GM23338 (cell line): ENCODE data around the gene MYORG. TPM values are rescaled to one million over a fixed set of nuclear protein-coding genes. Genes with fewer than 3 reads are reported as not detected.

ENCODE experiments used
- ATAC-seq: fragments of 200-7000 bp; cut with Tn5 transposase; 3 replicates; pipeline ENCODE4 v1.9.1; 2020
- DNase-seq: peaks from one replicate; pipeline ENCODE4 v3.0.0-alpha.2; 2015; ENCODE audit warnings: low spot score
- H2AFZ ChIP-seq: fragments of 200-600 bp; sonication (generic); 2 replicates; pipeline ENCODE4 v1.8.0; 2016; ENCODE audit warnings: antibody characterized with exemption, mild to moderate bottlenecking, moderate library complexity
- H3F3A ChIP-seq: fragments of 200-600 bp; sonication (generic); replicated peaks from 2 replicates; pipeline ENCODE4 v1.8.0; 2017; ENCODE audit warnings: antibody characterized with exemption, mixed run types, low read depth
- H3K27ac ChIP-seq: fragments of 200-600 bp; sonication (generic); 2 replicates; pipeline ENCODE4 v1.6.1; 2016; ENCODE audit warnings: low read depth
- H3K27me3 ChIP-seq: fragments of 200-600 bp; sonication (generic); 2 replicates; pipeline ENCODE4 v1.8.0; 2016; ENCODE audit warnings: mild to moderate bottlenecking, mixed run types, moderate library complexity; ENCODE audit not compliant: insufficient read depth
- H3K36me3 ChIP-seq: fragments of 200-600 bp; sonication (generic); 2 replicates; pipeline ENCODE4 v1.8.0; 2016; ENCODE audit warnings: mild to moderate bottlenecking; ENCODE audit not compliant: insufficient read depth
- H3K4me1 ChIP-seq: fragments of 200-600 bp; sonication (generic); 2 replicates; pipeline ENCODE4 v1.8.0; 2016; ENCODE audit warnings: mild to moderate bottlenecking, moderate library complexity; ENCODE audit not compliant: insufficient read depth
- H3K4me2 ChIP-seq: fragments of 200-600 bp; sonication (generic); 2 replicates; pipeline ENCODE4 v1.7.1; 2017; ENCODE audit warnings: mixed run types
- H3K4me3 ChIP-seq: fragments of 200-600 bp; sonication (generic); 2 replicates; pipeline ENCODE4 v1.6.1; 2016; ENCODE audit warnings: mixed run types
- H3K79me2 ChIP-seq: fragments of 200-600 bp; sonication (generic); replicated peaks from 2 replicates; pipeline ENCODE4 v1.8.0; 2017; ENCODE audit warnings: mild to moderate bottlenecking; ENCODE audit not compliant: insufficient read depth
- H3K9me2 ChIP-seq: fragments of 200-600 bp; sonication (generic); 2 replicates; pipeline ENCODE4 v1.8.0; 2017; ENCODE audit not compliant: insufficient read depth
- H4K20me1 ChIP-seq: fragments of 200-600 bp; sonication (generic); replicated peaks from 2 replicates; pipeline ENCODE4 v1.8.0; 2017; ENCODE audit warnings: mild to moderate bottlenecking; ENCODE audit not compliant: insufficient read depth
- H3K27ac Mint-ChIP-seq: 2 replicates; pipeline ENCODE4 v1.8.0; 2020; ENCODE audit warnings: inconsistent platforms, mild to moderate bottlenecking, moderate library complexity, mixed read lengths
- H3K27me3 Mint-ChIP-seq: 3 replicates; pipeline ENCODE4 v1.8.0; 2022; ENCODE audit warnings: low read depth, mild to moderate bottlenecking, moderate library complexity, mixed read lengths, inconsistent platforms; ENCODE audit not compliant: insufficient read depth, poor library complexity
- H3K36me3 Mint-ChIP-seq: 3 replicates; pipeline ENCODE4 v1.8.0; 2021; ENCODE audit warnings: low read depth, mild to moderate bottlenecking, inconsistent platforms, moderate library complexity, mixed read lengths
- H3K4me1 Mint-ChIP-seq: 3 replicates; pipeline ENCODE4 v1.8.0; 2020; ENCODE audit warnings: mild to moderate bottlenecking, inconsistent platforms, mixed read lengths
- H3K4me3 Mint-ChIP-seq: 3 replicates; pipeline ENCODE4 v1.8.0; 2021; ENCODE audit warnings: moderate library complexity, mild to moderate bottlenecking, inconsistent platforms, mixed read lengths
- H3K9me3 Mint-ChIP-seq: 3 replicates; pipeline ENCODE4 v1.8.0; 2020; ENCODE audit warnings: moderate library complexity, mild to moderate bottlenecking, inconsistent platforms, mixed read lengths
- CREB1 ChIP-seq: fragments of 250-450 bp; sonication (Bioruptor Pico); IDR thresholded peaks from 2 replicates; pipeline ENCODE4 v1.5.0; 2020; ENCODE audit warnings: low read depth, mild to moderate bottlenecking, moderate library complexity
- EZH2 ChIP-seq: fragments of 200-600 bp; sonication (generic); IDR thresholded peaks from one replicate; pipeline ENCODE4 v1.8.0; 2017; ENCODE audit warnings: antibody characterized with exemption, mild to moderate bottlenecking, low read depth; ENCODE audit not compliant: unreplicated experiment
- EZH2phosphoT487 ChIP-seq: fragments of 200-600 bp; sonication (generic); IDR thresholded peaks from one replicate; pipeline ENCODE4 v1.8.1; 2018; ENCODE audit warnings: antibody characterized with exemption; ENCODE audit not compliant: unreplicated experiment
- JUNB ChIP-seq: IDR thresholded peaks from one replicate; pipeline ENCODE4 v1.6.1; 2016; ENCODE audit warnings: antibody characterized with exemption; ENCODE audit not compliant: unreplicated experiment
- NANOG ChIP-seq: IDR thresholded peaks from 2 replicates; pipeline ENCODE4 v1.6.1; 2016; ENCODE audit warnings: antibody characterized with exemption, borderline replicate concordance
- POLR2AphosphoS5 ChIP-seq: IDR thresholded peaks from 2 replicates; pipeline ENCODE4 v1.6.1; 2016; ENCODE audit warnings: antibody characterized with exemption, low read depth
- STAT1 ChIP-seq: IDR thresholded peaks from one replicate; pipeline ENCODE4 v1.6.1; 2016; ENCODE audit warnings: antibody characterized with exemption; ENCODE audit not compliant: unreplicated experiment
- ZNF114 ChIP-seq: fragments of 250-450 bp; sonication (Bioruptor Pico); IDR thresholded peaks from 2 replicates; pipeline ENCODE4 v1.5.0; 2020; ENCODE audit warnings: mild to moderate bottlenecking, moderate library complexity
- ZNF331 ChIP-seq: fragments of 250-450 bp; sonication (Bioruptor Pico); IDR thresholded peaks from 2 replicates; pipeline ENCODE4 v1.5.0; 2020; ENCODE audit warnings: low read depth, mild to moderate bottlenecking, moderate library complexity
- polyA plus RNA-seq: library from polyadenylated mRNA; unstranded; fragments of >200 nt; fragmentation: Nextera tagmentation; extraction: Ambion mirVana; gene quantifications from 2 replicates; pipeline ENCODE4 v1.2.1, GENCODE V29; 2016
- total RNA-seq: library from RNA; depleted of rRNA; stranded (reverse); fragments of >200 nt; shearing (Covaris generic); gene quantifications from 2 replicates; pipeline ENCODE4 v1.2.3, GENCODE V29; 2014
- TF ChIP-seq, protein P1 (sequence below), 2 experiments: fragments of 200-600 bp in 1 of 2; sonication (generic) in 1 of 2; conservative IDR thresholded peaks; 2 replicates each; pipeline versions ENCODE4 v1.5.1 to v1.6.1; 2016 to 2017; ENCODE audit warnings: antibody characterized with exemption in 2 of 2, low read depth in 2 of 2, mild to moderate bottlenecking in 2 of 2, moderate library complexity in 1 of 2
- TF ChIP-seq, protein P2 (sequence below): IDR thresholded peaks from 2 replicates; pipeline ENCODE4 v1.6.1; 2016; ENCODE audit warnings: antibody characterized with exemption
- TF ChIP-seq, protein P3 (sequence below): IDR thresholded peaks from one replicate; pipeline ENCODE4 v1.6.1; 2018; ENCODE audit warnings: antibody characterized with exemption; ENCODE audit not compliant: unreplicated experiment
- TF ChIP-seq, protein P4 (sequence below): fragments of 250-450 bp; sonication (Bioruptor Pico); IDR thresholded peaks from 2 replicates; pipeline ENCODE4 v1.5.0; 2020; ENCODE audit warnings: mild to moderate bottlenecking, moderate library complexity

Gene MYORG
- total and polyA plus RNA-seq, 2 experiments from 2014 or later, result 1.5 to 7.3 TPM

DNA sequence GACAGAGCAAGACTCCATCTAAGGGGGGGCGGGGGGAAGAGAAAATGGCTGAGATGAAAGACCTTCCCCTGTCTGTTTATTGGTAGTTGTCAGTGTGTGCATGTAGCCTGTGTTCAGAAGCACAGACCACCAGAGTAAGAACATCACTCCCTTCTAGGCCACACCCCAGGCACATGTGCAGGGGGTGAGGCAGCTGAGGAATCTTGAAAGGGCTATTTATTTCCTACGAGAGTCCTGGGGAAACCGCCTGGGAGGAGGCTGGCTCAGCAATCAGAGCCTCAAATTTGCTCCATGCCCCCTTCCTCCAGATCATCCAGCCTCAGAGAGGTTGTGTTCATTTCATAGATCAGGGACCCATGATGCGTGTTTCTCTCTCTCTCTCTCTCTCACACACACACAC, 7.1 kb downstream of the MYORG start:
- no peaks in the 10 kb centered on the region for H3K27me3 ChIP-seq
- H4K20me1 ChIP-seq, result no peaks in the 10 kb centered on the region
- no peak overlapping the region for H3K4me3 ChIP-seq
- no peak overlapping the region for H3K4me2 ChIP-seq
- H3K36me3 Mint-ChIP-seq, result peaks cover 51% of the 10 kb centered on the region
- no peak overlapping the region for H3K27ac Mint-ChIP-seq
- H3K9me2 ChIP-seq, result 0 out of 2 replicates have a peak, but pooled peaks cover 3% of the 10 kb centered on the region
- peaks cover 22% of the 10 kb centered on the region for H3K9me3 Mint-ChIP-seq
- peaks cover 10% of the 10 kb centered on the region for H3K4me1 Mint-ChIP-seq
- H2AFZ ChIP-seq, result no peak overlapping the region
- H3K4me3 Mint-ChIP-seq, result no peak overlapping the region
- H3K4me1 ChIP-seq, result peaks cover 8% of the 10 kb centered on the region; the same call in 1 of the 2 replicates
- H3K27ac ChIP-seq, result no peak overlapping the region
- ATAC-seq, result no peak
- TF ChIP-seq POLR2AphosphoS5, result no peak
- no peak for TF ChIP-seq CREB1 (CRISPR knock-in tag)
- TF ChIP-seq EZH2, result no peak
- TF ChIP-seq, protein P1, sequence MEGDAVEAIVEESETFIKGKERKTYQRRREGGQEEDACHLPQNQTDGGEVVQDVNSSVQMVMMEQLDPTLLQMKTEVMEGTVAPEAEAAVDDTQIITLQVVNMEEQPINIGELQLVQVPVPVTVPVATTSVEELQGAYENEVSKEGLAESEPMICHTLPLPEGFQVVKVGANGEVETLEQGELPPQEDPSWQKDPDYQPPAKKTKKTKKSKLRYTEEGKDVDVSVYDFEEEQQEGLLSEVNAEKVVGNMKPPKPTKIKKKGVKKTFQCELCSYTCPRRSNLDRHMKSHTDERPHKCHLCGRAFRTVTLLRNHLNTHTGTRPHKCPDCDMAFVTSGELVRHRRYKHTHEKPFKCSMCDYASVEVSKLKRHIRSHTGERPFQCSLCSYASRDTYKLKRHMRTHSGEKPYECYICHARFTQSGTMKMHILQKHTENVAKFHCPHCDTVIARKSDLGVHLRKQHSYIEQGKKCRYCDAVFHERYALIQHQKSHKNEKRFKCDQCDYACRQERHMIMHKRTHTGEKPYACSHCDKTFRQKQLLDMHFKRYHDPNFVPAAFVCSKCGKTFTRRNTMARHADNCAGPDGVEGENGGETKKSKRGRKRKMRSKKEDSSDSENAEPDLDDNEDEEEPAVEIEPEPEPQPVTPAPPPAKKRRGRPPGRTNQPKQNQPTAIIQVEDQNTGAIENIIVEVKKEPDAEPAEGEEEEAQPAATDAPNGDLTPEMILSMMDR (conservative IDR thresholded peaks at IDR 0.05; ENCODE audit: low read depth in 2 of 2), result no peak
- TF ChIP-seq EZH2phosphoT487, result no peak
- TF ChIP-seq NANOG, result no peak
- no peak for TF ChIP-seq ZNF114 (CRISPR knock-in tag)
- no peak for TF ChIP-seq STAT1
- TF ChIP-seq ZNF331 (CRISPR knock-in tag), result no peak
- TF ChIP-seq JUNB, result no peak
- TF ChIP-seq, protein P2, sequence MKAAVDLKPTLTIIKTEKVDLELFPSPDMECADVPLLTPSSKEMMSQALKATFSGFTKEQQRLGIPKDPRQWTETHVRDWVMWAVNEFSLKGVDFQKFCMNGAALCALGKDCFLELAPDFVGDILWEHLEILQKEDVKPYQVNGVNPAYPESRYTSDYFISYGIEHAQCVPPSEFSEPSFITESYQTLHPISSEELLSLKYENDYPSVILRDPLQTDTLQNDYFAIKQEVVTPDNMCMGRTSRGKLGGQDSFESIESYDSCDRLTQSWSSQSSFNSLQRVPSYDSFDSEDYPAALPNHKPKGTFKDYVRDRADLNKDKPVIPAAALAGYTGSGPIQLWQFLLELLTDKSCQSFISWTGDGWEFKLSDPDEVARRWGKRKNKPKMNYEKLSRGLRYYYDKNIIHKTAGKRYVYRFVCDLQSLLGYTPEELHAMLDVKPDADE, result no peak
- TF ChIP-seq, protein P3, sequence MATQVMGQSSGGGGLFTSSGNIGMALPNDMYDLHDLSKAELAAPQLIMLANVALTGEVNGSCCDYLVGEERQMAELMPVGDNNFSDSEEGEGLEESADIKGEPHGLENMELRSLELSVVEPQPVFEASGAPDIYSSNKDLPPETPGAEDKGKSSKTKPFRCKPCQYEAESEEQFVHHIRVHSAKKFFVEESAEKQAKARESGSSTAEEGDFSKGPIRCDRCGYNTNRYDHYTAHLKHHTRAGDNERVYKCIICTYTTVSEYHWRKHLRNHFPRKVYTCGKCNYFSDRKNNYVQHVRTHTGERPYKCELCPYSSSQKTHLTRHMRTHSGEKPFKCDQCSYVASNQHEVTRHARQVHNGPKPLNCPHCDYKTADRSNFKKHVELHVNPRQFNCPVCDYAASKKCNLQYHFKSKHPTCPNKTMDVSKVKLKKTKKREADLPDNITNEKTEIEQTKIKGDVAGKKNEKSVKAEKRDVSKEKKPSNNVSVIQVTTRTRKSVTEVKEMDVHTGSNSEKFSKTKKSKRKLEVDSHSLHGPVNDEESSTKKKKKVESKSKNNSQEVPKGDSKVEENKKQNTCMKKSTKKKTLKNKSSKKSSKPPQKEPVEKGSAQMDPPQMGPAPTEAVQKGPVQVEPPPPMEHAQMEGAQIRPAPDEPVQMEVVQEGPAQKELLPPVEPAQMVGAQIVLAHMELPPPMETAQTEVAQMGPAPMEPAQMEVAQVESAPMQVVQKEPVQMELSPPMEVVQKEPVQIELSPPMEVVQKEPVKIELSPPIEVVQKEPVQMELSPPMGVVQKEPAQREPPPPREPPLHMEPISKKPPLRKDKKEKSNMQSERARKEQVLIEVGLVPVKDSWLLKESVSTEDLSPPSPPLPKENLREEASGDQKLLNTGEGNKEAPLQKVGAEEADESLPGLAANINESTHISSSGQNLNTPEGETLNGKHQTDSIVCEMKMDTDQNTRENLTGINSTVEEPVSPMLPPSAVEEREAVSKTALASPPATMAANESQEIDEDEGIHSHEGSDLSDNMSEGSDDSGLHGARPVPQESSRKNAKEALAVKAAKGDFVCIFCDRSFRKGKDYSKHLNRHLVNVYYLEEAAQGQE, result no peak
- TF ChIP-seq, protein P4, sequence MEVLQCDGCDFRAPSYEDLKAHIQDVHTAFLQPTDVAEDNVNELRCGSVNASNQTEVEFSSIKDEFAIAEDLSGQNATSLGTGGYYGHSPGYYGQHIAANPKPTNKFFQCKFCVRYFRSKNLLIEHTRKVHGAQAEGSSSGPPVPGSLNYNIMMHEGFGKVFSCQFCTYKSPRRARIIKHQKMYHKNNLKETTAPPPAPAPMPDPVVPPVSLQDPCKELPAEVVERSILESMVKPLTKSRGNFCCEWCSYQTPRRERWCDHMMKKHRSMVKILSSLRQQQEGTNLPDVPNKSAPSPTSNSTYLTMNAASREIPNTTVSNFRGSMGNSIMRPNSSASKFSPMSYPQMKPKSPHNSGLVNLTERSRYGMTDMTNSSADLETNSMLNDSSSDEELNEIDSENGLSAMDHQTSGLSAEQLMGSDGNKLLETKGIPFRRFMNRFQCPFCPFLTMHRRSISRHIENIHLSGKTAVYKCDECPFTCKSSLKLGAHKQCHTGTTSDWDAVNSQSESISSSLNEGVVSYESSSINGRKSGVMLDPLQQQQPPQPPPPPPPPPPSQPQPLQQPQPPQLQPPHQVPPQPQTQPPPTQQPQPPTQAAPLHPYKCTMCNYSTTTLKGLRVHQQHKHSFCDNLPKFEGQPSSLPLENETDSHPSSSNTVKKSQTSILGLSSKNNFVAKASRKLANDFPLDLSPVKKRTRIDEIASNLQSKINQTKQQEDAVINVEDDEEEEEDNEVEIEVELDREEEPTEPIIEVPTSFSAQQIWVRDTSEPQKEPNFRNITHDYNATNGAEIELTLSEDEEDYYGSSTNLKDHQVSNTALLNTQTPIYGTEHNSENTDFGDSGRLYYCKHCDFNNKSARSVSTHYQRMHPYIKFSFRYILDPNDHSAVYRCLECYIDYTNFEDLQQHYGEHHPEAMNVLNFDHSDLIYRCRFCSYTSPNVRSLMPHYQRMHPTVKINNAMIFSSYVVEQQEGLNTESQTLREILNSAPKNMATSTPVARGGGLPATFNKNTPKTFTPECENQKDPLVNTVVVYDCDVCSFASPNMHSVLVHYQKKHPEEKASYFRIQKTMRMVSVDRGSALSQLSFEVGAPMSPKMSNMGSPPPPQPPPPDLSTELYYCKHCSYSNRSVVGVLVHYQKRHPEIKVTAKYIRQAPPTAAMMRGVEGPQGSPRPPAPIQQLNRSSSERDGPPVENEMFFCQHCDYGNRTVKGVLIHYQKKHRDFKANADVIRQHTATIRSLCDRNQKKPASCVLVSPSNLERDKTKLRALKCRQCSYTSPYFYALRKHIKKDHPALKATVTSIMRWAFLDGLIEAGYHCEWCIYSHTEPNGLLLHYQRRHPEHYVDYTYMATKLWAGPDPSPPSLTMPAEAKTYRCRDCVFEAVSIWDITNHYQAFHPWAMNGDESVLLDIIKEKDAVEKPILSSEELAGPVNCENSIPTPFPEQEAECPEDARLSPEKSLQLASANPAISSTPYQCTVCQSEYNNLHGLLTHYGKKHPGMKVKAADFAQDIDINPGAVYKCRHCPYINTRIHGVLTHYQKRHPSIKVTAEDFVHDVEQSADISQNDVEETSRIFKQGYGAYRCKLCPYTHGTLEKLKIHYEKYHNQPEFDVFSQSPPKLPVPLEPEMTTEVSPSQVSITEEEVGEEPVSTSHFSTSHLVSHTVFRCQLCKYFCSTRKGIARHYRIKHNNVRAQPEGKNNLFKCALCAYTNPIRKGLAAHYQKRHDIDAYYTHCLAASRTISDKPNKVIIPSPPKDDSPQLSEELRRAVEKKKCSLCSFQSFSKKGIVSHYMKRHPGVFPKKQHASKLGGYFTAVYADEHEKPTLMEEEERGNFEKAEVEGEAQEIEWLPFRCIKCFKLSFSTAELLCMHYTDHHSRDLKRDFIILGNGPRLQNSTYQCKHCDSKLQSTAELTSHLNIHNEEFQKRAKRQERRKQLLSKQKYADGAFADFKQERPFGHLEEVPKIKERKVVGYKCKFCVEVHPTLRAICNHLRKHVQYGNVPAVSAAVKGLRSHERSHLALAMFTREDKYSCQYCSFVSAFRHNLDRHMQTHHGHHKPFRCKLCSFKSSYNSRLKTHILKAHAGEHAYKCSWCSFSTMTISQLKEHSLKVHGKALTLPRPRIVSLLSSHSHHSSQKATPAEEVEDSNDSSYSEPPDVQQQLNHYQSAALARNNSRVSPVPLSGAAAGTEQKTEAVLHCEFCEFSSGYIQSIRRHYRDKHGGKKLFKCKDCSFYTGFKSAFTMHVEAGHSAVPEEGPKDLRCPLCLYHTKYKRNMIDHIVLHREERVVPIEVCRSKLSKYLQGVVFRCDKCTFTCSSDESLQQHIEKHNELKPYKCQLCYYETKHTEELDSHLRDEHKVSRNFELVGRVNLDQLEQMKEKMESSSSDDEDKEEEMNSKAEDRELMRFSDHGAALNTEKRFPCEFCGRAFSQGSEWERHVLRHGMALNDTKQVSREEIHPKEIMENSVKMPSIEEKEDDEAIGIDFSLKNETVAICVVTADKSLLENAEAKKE (CRISPR knock-in tag), result no peak
- no peaks in the 10 kb centered on the region for H3K36me3 ChIP-seq
- no peaks in the 10 kb centered on the region for H3K79me2 ChIP-seq
- no peak for DNase-seq
- peaks cover 5% of the 10 kb centered on the region for H3K27me3 Mint-ChIP-seq
- H3F3A ChIP-seq, result no peaks in the 10 kb centered on the region
